K562 treated with DMSO at 1 percent for 48 hours (cell line): Measurements from ENCODE around the gene ASAP3. TPM values are rescaled to one million over a fixed set of nuclear protein-coding genes. Genes with fewer than 3 reads are reported as not detected.

Experiments used
- total RNA-seq: library from RNA; unstranded; fragments of 300-600 nt; gene quantifications from 2 replicates; pipeline ENCODE4 v1.2.3, GENCODE V29; 2022; ENCODE audit warnings: low replicate concordance; ENCODE audit errors: extremely low read depth

ASAP3 gene
- total RNA-seq, result not detected in 2 replicates

DNA sequence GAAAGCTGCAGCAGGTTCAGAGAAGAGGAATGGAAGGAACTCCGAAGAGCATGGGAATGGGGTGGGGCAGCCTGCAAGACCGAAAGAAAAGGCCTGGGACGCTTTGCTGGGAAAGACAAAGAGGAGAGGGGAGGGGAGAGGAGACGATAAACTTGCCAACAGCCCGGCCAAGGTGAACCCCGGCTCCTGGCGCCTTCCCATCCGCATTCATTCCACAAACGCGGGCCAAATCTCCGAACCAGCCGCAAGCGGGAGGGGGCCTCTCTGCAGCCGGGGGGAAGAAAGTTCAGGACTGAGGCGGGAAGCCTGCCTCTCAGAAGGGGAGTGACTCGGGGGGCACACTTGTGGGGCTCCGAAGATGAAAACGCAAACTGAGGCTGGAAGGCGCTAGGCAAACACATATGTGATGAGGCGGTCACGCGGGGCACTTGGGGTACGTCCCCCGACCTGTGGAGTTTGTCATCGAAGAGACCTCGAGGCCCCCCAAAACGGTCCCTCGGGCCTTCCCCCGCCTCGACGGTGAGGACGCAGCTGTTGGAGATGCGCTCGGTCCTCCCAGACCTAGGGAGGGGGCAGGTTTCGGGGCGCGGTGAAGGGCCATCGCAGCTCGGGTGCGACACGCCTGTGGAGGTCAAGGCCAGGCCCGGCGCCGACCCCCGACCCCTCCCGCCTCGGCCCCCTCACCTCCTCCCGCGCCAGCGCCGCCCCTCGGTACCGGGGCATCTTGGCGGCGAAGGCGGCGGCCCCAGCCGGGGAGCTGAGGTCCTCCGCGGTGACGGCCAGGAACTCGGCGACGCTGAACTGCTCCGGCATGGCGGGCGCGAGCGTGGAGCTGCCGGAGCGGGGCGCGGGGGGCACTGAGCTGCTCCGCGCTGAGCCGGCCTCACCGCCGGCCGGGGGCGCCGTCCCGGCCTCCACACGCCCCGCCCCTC, at the start of gene ASAP3:
Gene ASAP3, minus strand, starts transcription at position 859 of the 932 bp plus-strand sequence. Its CDS starts 46 bp downstream, at position 813.

DNA sequence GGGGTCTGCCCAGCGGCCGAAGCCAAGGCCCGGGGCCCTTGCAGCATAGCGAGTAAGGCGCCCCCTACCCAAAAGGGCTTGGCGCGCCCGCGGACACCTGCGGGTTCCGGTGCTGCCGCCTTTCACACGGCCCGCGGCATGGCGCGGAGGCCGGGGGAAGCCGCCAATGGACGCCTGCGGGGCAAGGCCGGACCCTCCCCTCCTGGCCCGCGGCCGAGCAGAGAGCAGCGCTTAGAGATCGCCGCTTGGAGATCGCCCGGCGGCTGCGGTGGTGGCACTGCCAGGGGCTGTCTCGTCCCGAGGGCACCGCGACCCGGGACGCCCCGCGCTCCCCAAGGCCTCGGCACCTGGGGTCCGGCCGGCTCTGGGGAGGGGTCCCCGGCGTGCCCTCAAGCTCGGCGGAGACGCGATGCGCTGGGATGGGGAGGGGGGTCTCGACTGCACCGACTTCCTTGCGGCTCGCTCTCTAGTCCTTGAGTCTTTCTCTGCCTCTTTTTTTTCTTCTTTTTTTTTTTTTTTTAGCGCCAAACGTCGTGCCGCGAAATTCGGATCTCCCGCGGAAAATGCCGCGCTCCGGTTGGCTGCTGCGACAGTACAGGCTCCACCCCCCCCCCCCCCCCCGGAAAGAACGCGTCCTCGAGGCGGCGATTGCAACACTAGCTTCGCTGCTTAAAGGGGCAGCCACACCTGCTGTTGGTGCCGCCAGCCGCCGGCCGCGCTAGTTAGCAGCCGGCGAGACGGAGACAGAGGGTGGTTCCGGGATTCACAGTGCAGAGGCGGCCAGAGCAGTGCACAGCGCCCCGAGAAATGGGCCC, 47.0 kb upstream of the ASAP3 start, which contains the start of gene E2F2:
Gene E2F2, minus strand, starts transcription at position 487 of the 815 bp plus-strand sequence. Its CDS starts 440 bp downstream, at position 47.

DNA sequence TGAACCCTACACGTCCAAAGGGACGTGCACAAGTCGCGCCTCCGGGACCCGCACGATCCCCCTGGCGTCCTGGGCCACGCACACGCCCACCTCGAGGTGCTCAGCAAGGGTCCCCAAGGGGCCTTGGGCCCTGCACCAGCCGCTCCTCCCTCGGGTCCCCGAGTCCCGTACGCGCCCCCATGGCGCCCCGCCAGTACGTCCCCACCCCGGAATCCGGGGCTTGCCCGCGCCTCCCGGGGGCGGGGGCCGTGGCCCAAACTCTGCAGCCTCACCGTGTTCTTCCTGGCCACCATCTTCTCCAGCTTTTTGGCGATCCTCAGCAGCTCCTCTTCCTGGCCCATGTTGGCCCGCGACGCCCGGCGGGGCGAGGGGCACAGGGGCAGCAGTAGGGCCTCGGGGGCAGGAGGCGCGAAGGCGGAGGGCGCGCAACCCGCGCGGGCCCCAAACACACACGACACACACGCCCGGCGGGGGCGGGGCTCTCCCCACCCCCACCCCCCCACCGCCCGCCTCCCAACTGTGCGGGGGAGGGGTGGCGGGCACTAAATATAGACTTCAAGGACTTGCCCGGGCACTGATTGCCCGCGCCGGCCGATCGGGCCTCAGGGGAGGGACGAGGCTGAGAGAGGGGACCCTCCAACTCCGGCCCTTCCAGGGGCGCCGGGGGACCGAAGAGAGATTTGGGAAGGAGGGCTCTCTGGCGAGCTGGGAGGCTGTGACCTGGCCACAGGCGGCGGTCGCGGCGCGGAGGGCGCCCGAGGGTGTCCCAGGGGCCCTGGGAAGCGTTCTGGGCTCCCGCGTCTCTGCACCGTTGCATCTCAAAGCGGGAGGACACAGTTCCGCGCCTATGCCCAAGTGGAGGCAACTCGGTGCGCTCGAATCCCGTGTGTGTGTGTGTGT, 59.4 kb downstream of the ASAP3 start, which contains the start of gene TCEA3:
Gene TCEA3, minus strand, starts transcription at position 456 of the 900 bp plus-strand sequence. Its CDS starts 115 bp downstream, at position 341.

Other genes starting within 250 kb of the ASAP3 start
- not detected in 2 replicates for gene HNRNPR, start 139.9 kb downstream of the ASAP3 start, total RNA-seq
- gene ZNF436, start 114.3 kb downstream of the ASAP3 start, total RNA-seq, result not detected in 2 replicates
- gene TCEA3, start 59.4 kb downstream of the ASAP3 start, total RNA-seq, result not detected in 2 replicates
- not detected in 2 replicates for gene E2F2, start 47.1 kb upstream of the ASAP3 start, total RNA-seq
- not detected in 2 replicates for gene ID3, start 75.3 kb upstream of the ASAP3 start, total RNA-seq
- gene RPL11, start 207.6 kb upstream of the ASAP3 start, total RNA-seq, result 1,279 and 4,945 TPM in 2 replicates